Measurements from ENCODE around the gene CSF3R.

CSF3R gene

DNA sequence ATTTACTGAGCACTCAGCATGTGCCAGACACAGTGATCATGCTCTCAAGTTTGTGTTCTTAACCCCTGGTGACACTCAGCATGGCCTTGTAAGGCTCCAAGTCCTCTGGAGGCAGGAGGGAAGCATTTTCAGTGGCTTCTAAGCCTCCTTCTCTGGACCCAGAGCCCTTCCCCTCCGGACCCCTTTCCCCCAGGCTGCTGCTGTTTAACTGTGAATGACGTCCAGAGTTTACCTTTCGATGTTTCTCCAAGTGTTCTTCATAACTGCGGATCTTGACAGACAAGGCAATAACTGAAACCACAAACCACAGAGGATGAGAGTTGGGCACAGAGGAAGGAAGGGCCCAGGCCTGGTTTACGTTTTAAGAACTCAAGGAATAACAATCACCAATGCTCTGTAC, 25.0 kb downstream of the CSF3R start:
- no peak for DNase-seq (ENCODE audit: low read depth)

DNA sequence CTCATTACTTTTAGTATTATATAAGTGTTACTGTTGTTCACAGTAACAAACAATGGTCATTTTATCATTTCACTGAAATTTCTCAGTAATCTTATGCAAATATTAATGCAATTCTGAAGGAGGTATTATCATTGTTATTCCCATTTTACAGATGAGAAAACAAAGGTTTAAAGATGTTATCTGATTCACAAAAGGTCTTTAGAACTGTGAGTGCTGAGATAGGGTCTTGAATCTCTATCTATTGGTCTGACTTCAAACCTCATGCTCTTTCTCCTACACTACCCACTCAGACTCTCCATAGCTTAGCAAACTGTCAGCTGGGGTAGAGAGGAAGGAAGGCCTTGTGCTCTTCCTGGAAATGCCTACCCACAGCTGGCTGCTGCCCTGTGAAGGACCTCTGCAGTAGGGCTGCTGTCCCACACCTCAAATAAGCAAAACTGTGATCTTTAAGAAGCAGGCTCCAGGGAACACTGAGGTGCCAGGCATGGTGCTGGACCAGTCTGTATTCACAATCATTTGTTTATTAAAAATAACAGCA, 26.3 kb downstream of the CSF3R start:
- no peak for DNase-seq (ENCODE audit: low read depth)

DNA sequence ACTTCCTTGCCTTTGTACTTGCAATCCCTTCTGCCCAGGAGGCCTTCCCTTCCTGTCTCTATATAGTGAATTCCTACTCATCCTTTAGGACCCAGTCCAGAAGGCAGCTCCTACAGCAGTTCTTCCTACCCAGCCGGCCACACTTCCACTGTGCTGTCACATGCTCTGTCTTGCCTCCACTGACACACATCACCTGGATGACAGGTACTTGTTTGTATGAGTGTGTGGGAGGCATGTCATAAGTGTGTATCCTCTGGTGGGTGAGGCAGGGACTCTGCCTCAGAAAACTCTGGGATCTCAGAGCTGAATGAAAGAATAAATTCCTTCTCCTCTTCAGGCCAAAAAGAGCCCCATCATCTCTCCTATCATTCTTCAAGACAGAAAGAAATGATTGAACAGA, 27.3 kb downstream of the CSF3R start:
- no peak for DNase-seq (ENCODE audit: low read depth)

DNA sequence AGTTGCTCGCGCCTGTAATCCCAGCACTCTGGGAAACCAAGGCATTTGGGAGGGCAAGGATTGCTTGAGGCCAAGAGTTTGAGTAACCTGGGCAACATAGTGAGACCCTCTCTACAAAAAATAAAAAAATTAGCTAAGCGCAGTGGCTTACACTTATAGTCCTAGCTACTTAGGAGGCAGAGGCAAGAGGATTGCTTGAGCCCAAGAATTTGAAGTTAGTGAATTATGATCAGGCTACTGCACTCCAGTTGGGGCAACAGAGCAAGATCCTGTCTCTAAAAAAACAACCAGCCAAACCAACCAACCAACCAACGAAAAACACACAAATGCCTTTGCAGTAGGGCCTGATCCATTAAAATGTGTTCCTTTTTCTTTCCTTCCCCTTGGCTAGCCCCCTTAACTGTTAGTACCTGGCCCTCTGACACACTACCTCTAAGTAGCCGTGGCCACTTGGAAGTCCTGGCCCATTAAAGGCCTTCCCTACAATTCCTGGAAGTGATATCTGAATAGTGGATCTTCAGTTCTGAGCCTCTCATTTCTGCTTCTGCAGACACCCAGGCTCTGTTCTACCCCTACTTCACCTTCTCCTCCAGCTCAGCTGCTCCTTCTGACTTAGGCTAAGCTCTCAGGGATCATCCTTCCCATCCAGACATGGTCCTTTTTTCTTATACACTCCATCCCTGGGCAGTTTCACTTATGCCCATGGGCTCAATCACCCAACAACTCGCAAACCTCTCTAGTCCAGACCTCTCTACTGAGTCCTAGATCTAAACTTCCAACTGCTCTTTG, 28.9 kb downstream of the CSF3R start:
- DNase-seq (ENCODE audit: low read depth): no peak

DNA sequence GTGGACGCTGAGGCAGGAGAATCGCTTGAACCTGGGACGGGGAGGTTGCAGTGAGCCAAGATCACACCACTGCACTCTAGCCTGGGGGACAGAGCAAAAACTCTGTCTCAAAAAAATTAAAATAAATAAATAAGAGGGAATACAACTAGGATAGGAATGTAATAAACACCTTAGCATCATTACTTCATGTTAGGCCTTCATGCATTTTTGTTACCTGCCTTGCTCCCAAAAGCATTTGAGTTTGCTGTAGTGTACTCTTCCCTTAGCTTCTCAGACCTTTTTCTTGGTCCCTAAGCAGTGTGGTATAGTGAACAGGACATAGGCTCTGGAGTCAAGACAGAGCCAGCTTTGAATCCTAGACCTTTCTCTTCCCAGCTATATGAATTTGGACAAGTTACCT, 29.7 kb downstream of the CSF3R start:
- DNase-seq (ENCODE audit: low read depth): no peak

DNA sequence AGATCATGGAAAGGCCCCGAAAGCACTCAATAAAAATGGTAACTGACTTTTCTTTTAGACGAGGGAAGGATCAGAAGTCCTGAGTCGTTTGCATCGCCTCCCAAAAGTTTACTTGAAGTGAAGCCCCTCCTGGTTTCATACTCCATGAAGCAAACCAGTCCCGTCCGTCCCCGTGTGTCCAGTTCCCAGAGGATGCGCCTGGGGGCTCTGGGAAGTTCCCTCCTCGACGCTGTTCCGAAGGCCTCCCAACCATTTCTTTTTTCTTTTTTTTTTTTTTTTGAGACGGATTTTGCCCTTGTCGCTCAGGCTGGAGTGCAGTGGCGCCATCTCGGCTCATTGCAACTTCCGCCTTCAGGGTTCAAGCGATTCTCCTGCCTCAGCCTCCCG, 31.8 kb downstream of the CSF3R start:
- DNase-seq (ENCODE audit: low read depth): no peak

DNA sequence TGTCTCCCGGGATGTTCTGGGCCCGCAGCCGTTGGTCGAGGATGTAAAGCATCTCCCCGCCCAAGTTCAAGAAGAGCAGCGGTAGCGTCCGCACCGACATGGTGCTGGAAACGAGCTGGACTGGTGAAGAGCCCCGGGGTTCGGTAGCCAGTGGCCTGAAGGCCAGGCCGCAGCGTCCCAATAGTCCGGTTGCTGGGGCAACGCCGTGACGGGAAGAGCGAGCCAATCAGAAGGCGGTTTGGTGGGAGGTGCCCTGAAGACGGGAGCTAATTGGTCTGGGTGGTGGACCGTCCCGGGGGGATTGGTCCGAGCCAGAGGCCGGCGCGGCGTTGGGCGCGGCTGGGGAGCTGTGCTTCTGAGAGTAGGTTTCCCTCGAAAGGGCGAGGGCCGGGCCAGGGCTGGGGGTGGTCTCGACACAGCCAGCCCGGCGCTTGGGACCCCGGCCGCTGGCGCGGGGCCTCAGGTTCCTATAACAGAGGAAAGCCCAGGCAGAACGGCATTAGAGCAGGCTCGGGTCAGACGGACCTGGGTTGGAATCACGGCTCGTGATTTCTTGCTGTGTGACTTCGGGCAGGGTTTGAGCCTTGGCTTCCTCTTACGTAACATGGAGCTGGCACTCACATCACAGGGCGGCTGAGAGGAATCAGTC, 32.3 kb downstream of the CSF3R start, which contains the start of gene OSCP1:
Gene OSCP1, minus strand, starts transcription at position 182 of the 649 bp plus-strand sequence. Its CDS starts 82 bp downstream, at position 100.
- DNase-seq (ENCODE audit: low read depth): peak; percentile 69

DNA sequence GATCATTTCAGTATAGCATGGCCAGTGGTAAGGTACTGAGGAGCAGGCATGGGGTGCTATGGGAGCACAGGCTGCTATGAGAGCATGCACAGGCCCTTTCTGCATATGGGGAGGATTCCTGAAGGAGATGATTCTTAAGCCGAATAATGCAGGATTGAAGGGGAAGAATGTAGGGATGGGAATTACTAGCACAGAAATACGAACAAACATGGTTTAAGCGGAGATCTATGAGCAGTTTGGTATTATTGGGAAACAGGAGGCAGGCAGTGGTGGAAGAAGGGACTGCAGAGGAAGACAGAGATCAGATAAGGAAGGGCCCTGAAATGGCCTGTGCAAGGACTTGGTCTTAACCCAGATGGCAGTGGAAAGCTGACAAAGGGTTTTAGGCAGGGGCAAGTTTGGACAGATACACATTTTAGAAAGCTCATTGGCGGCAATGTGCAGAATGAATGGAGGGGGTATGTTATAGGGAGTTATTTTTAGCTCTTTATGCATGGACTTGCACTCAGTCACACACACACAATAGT, 34.1 kb downstream of the CSF3R start:
- no peak for DNase-seq (ENCODE audit: low read depth)

DNA sequence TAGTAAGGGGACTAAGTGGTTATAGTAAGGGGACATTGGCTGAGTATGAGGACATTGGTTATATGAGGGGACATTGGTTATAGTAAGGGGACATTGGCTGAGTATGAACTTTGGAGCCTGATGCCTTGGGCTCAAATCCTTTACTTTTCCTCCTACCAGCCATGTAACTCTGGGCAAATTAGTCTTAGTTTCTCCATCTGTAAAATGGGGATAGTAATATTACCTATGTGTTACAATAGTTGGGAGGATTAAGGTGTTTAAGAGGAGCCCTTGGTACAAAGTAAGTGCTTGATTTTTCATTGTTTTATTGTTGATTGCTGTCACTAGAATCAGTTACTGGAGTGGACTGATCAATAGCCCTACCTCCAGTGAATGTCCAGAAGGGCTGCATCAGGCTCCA, 35.3 kb downstream of the CSF3R start:
- no peak for DNase-seq (ENCODE audit: low read depth)

DNA sequence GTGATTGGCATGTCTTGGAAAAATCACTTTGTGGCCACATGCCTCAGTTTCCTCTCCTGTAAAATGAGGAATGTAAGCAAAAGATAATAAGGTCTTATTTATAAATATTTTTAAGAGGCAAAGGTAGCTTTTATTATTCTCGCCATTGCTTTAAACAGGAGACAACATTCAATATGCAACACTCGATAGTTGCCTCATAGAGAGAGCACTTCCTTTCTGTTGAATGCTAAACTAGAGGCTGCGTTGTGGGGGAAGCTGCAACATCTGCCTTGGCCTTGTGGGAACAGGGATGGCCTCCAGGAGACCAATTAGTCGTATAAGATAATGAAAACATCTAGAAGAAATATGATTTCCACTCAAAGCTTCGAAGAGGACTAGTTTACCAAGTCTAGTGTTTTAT, 36.0 kb downstream of the CSF3R start:
- no peak for DNase-seq (ENCODE audit: low read depth)

DNA sequence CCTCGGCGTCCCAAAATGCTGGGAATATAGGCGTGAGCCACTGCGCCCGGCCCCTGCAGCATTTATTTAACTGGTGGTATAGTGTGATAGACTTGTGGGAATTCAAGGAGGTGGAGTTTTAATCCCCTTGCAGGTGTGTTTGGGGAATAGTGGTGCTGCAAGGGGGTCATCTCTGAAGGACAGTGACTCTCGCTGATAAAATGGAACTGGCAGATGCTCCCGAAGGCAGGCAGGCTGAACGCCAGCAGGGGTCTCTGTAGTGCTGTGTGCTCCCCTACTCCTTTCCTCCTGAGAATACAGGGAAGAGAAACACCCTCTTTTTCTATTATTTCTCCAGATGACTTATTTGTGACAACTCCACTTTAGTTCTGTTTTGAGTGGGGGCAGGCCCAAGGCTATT, 36.4 kb downstream of the CSF3R start:
- no peak for DNase-seq (ENCODE audit: low read depth)

DNA sequence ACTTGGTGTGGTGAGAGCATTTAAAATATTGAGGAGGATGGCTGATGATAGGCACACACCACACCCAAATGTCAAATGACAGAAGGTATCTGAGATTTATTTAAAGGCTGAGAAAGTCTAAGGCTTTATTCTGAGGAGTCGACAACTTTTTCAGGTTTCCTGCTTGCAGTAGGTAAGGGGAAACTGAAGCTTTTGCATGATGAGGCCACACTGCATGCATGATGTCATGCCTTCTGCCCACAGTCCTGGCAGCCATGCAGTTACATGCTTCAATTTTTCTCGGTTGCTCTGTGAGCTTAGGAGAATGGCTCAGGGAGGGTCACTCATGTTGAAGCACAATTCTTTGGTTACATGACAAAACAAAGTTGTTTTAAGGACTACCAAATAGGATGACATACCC, 39.4 kb downstream of the CSF3R start:
- no peak for DNase-seq (ENCODE audit: low read depth)

DNA sequence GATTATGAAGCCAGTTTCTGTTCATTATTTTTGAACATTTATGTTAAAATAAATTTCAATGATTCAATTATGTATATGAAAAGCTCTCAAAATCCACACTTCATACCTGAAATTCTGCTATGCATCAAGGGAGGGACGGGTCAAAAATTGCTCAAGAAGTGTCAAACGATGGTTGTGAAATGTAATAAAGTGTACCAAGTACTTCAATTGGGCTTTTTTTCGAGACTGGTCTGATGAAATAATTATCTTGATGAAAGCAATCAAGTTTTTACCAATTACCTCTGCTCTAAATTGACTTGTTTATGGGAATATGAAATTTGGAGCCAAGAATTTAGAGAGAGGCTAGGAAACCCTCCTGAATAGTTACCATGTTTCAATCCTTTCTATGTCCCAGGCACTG, 40.4 kb downstream of the CSF3R start:
- no peak for DNase-seq (ENCODE audit: low read depth)

DNA sequence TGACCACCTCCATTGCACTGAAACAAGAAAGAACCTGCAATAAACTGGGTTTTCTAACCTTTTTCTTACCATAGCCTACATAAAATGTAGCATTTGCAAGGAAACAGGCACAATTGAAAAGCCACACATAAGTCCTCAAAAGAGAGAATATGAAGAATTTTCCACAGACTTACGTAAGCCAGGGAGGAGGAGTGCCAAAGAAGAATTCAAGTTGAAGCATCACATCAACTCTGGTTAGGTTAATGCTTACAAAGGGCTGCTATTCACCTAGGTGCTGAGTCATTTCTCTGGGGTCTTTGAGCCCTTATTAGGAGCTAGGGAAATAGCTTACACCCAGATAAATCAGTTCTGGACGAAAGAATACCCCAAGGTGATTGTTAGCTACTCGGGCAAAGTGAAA, 42.1 kb downstream of the CSF3R start:
- DNase-seq (ENCODE audit: low read depth): no peak

DNA sequence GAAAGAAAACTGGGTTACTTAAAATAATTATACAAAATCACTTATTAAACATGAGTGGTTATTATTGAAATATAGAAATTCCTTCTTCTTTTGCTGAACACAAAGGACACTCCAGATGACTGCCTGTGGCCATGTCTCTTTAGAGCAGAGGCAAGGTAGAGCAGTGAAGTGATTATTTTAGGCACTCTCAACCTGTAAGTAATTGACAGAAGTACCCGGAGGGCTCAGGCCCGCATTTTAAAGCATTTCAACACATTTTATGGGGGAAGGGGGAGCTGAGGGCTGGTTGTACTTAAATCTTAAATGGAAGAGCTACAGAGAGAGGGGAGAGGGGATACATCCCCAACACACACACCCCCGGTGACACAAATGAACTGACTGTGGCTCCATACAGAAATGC, 42.7 kb downstream of the CSF3R start:
- no peak for DNase-seq (ENCODE audit: low read depth)

DNA sequence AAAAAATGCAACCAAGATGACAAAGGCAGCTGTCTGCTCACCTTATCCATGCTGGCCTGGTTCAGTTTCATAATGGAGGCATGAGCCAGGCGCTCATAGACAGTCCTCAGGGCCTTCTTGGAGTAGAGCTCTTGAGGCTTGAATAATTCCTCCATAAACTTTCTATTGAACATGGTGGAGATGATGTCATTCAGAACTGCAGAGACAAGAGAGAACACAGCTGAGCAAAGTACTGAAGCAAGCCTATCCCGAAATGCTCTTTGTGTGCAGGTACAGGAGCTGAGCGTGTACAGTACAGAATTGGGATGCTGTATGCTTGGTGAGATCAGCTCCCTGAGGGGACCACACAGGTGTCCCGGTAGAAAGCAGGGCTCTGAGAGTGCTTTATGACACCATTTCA, 44.0 kb downstream of the CSF3R start:
- DNase-seq (ENCODE audit: low read depth): no peak

DNA sequence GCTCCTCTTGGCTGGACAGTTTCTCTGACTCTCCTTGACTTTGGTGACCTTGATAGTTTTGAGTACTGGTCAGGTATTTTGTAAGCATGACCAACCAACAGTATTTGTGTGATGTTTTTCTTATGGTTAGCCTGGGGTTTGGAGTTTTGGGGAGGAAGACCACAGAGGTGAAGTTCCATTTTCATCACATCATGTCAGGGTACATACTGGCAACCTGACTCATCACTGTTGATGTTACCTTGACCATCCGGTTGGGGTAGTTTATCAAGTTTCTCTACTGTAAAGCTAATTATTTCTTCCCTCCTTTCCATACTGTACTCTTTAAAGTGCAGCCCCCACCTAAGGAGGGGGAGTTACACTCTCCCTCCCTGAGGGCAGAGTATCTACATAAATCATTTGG, 45.9 kb downstream of the CSF3R start:
- no peak for DNase-seq (ENCODE audit: low read depth)

DNA sequence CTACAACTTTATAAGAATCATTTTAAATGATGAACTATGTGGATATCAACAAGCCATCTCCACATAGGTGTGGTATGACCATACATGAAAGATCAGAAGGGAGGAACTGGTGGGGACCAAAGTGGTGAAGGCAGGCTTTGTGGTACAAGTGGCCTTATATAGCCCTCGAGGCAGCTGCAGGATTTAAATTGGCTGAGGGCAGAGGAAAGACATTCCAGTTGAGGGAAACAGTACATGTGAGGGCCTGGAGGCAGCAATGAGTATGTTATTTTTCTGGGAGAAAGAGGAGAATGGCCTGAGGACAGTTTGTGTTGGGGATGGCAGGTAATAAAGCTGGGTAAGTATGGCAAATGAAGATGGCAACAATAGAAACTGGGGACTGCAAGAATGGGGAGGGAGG, 49.6 kb downstream of the CSF3R start:
- DNase-seq (ENCODE audit: low read depth): no peak

DNA sequence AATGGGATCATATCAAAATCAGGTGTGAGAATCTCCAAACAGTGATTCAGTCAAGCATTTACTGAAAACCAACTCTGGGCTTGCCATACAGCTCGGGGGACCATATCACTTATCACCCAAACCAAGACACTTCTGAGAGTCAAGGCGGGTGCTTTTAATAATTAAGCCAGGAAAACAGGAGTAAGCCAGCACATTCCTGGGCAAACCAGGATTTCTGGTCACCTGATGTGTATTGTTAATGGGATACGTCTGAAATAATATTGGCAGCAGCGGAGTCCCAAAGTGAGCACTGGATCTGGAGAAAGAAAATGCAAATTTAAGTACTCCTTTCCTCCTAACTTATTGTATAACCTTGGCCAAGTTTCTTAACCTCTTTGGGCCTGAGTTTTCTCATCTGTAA, 50.1 kb downstream of the CSF3R start:
- no peak for DNase-seq (ENCODE audit: low read depth)

DNA sequence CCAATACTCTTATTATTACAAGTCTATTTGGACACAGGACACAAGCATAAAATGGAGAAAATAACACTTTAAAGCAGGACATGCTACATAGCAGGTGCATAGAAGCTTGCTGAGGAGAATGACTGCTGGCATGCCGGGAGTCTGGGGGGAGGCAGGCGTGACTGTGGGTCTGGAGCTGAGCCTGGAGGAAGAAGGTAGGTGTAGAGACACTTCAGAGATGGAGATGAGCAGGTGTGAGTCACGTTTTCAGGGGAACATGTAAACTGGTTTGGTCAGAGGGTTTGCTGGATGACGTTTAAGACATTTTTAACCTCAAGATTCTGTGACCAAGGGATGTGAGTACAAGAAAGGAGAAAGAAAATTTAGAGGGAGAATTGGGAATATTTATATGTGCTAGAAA, 56.9 kb downstream of the CSF3R start:
- DNase-seq (ENCODE audit: low read depth): no peak

DNA sequence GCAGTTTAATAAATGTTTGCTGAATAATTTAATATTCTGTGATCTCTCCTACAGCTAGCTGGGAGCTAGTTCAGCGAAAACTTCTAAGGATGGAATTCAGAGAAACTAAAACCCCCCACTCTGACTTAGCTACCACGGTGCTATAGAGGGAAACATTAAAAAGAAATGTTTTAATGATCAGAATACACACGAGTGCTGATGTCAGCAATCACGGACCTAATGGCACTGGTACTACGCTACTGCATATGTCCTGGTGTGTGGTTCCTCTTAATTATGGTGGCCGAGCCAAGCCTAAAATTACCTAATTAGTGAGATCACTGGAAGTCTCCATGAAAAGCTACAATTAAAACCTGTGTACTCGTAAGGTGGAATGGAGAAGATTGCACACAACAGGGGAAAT, 61.1 kb downstream of the CSF3R start:
- no peak for DNase-seq (ENCODE audit: low read depth)

DNA sequence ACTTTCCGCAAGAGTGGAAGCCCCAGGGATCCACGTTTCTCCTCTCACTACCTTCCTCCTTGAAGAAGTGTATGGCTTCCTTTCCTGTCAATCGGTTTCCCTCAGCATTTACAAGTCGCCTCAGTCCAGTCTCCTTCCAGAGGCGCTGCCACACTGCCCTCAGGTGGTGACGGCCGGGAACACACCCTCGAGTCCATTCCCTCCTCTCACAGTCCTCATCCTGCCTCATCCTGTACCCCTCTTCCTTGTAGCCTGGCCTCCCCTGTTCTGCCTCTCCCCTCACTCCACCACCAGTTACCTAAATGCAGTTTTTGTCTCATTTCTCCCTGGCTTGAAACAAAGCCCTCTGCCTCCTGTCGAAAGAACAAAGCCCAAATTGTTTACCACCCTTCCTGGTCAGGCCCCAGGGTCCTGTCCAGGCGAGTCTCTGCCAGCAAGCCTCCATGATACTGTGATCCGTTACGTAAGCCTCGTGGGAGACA, 61.8 kb downstream of the CSF3R start:
- peak; percentile 91 for DNase-seq (ENCODE audit: low read depth)

DNA sequence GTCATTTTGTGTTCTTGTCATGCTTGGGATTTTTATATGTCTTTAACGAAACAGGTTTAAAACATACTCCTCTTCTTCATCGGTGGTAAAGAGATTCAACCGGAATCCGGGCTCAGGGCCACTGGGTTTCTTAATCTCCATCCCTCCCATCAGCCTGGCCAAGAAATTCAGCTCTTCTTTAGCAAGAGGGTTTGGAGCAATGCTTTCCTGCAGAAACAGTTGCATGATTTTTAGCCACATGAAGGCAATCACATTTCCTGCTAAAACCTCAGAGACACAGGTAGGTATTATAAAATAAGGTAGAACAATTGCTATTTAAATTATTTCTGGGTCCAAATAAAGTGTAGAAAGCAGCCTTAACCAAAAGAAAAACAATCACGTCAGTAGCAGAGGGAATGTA, 62.3 kb downstream of the CSF3R start:
- DNase-seq (ENCODE audit: low read depth): no peak
